Measurements from ENCODE around the gene PRELID2. TPM values are rescaled to one million over a fixed set of nuclear protein-coding genes. Genes with fewer than 3 reads are reported as not detected.
"Not testable (repeated sequence)": the region's sequence is repeated elsewhere in the genome, so short reads cannot be mapped to it uniquely, and the experiment has no call there.

Gene PRELID2
- total RNA-seq, 4 donors from 2014 or later, result 13.6 to 19.8 (median 17.3) TPM

DNA sequence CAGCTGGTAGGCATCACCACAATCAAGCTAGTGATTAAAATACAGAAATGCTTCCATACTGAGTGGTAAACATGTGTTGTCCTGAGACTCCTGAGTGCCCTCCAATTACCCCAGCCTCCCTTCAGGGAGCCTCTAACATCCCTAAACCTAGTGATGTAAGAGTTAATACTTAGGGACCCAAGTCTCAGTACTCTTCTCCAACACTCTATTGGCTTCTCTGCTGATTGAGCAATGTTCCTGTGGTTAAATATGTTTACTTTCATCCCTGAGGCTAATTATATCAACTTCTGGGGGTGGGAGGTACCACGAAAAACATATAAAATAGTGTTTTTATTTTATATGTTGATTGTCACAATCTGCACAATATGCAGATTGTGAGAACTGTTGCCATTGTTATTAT, 32.7 kb upstream of the PRELID2 start:
- Histone ChIP-seq H3K27ac (no peak overlapping the region), H3K4me1 (no peaks in the 10 kb centered on the region), H3K36me3 (no peaks in the 10 kb centered on the region), H3K27me3 (no peaks in the 10 kb centered on the region), H3K4me3 (no peak overlapping the region), H3K9me3 (no peaks in the 10 kb centered on the region)
- ATAC-seq, result no peak
- 33 to 47% methylated on average over 1 of the region's 1 CpG for WGBS, 2 donors (ENCODE audit: low coverage in 1 of 2)
- no peak for TF ChIP-seq EP300 (IDR thresholded peaks at IDR 0.05)
- TF ChIP-seq CTCF (IDR thresholded peaks at IDR 0.05), result no peak
- TF ChIP-seq POLR2A (IDR thresholded peaks at IDR 0.05), result no peak
- no peak for TF ChIP-seq POLR2AphosphoS5 (IDR thresholded peaks at IDR 0.05)

DNA sequence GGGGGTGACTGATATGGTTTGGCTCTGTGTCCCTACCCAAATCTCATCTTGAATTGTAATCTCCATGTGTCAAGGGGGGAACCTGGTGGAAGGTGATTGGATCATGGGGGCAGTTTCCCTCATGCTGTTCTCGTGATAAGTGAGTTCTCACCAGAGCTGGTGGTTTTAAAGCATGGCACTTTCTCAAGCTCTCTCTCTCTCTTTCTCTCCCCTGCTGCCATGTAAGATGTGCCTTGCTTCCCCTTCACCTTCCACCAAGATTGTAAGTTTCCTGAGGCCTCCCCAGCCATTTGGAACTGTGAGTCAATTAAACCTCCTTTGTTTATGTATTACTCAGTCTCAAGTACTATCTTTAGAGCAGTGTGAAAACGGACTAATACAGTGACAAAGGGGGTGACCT, 29.3 kb upstream of the PRELID2 start:
- ATAC-seq, H3K36me3 ChIP-seq, H3K4me3 ChIP-seq, H3K4me1 ChIP-seq, H3K27ac ChIP-seq, H3K9me3 ChIP-seq, H3K27me3 ChIP-seq: not testable (repeated sequence)
- 57 to 70% methylated on average over 2 of the region's 2 CpGs for WGBS, 2 donors (ENCODE audit: low coverage in 1 of 2)

DNA sequence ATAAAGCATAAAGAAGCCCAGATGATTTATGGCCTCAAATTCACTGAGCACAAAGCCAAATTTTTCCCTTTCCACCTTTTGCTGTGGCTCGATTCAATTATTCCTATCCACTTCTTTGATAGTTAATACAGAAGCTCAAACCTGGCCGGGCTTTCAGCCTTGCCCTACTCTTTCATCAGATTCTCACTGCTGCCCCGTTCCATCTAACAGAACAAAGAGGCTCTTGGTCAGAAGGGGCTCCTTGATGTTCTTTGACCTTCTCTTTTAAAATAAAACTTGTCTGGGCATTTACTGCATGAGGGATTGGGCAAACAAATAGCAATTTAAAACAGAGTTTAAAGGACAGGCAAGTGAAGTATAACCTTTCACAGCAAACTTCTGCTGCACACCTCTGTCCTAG, 27.9 kb upstream of the PRELID2 start:
- WGBS, 2 donors (ENCODE audit: low coverage in 1 of 2), result 85 to 89% methylated on average over 2 to 3 of the region's 3 CpGs

DNA sequence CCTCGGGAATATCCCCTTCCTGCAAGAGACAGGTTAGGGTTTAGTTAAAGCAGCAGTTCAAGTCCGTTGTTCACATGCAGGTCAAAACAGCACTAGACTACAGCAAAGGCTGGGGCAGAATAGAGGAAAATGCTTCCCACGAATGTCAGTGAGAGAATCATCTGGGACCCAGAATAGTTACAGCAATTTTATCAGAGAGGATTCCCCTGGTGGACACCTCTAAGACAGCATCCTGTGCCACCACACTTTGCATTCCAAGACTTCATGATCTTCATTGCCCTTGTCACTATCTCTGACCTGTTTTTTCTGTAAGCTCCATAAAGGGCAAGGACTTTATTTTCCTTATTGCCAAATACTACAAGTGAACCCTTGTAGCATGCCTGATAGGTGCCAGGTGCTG, 24.8 kb upstream of the PRELID2 start:
- no peak overlapping the region for H3K4me3 ChIP-seq

More for the DNA sequence above, 27.9 kb upstream of the PRELID2 start:
- Histone ChIP-seq H3K27ac (no peak overlapping the region), H3K9me3 (no peaks in the 10 kb centered on the region), H3K4me3 (no peak overlapping the region), H3K36me3 (no peaks in the 10 kb centered on the region), H3K27me3 (no peaks in the 10 kb centered on the region), H3K4me1 (no peaks in the 10 kb centered on the region)
- TF ChIP-seq POLR2A (IDR thresholded peaks at IDR 0.05) (no peak), POLR2AphosphoS5 (IDR thresholded peaks at IDR 0.05) (no peak), EP300 (IDR thresholded peaks at IDR 0.05) (no peak), CTCF (IDR thresholded peaks at IDR 0.05) (no peak)
- ATAC-seq, result no peak

DNA sequence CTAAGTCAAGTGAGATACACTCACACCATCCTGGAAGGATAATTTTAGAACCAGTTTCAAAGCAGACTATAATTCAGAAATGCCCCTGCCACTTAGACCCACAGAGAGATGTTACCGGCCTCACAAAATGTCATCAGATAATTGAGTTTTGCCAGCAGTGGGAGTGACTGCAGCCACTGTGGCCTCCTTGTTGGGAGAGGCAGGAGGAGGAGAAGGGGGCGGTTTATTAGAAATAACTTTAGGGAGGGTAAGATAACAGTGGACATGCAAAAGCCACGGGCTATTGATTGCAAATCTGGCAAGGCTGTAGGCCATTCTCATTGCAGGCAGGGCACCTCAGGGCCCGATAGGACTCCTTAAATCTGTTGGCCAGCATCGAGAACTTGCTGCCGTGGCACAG, 24.3 kb upstream of the PRELID2 start:
- Histone ChIP-seq H3K27ac (no peak overlapping the region), H3K4me1 (peaks cover 0 to 16% (median 0%) of the 10 kb centered on the region in 3 donors), H3K36me3 (no peaks in the 10 kb centered on the region), H3K4me3 (no peak overlapping the region), H3K9me3 (no peaks in the 10 kb centered on the region), H3K27me3 (no peaks in the 10 kb centered on the region)
- 59 to 91% methylated on average over 4 of the region's 6 CpGs for WGBS, 2 donors (ENCODE audit: low coverage in 1 of 2)
- TF ChIP-seq CTCF (IDR thresholded peaks at IDR 0.05), result no peak
- no peak for TF ChIP-seq POLR2A (IDR thresholded peaks at IDR 0.05)
- no peak for TF ChIP-seq EP300 (IDR thresholded peaks at IDR 0.05)
- no peak for TF ChIP-seq POLR2AphosphoS5 (IDR thresholded peaks at IDR 0.05)
- no peak for ATAC-seq

More for the DNA sequence above, 24.8 kb upstream of the PRELID2 start:
- no peaks in the 10 kb centered on the region for H3K27me3 ChIP-seq
- TF ChIP-seq POLR2AphosphoS5 (IDR thresholded peaks at IDR 0.05) (no peak), POLR2A (IDR thresholded peaks at IDR 0.05) (no peak), EP300 (IDR thresholded peaks at IDR 0.05) (no peak), CTCF (IDR thresholded peaks at IDR 0.05) (no peak)
- H3K4me1 ChIP-seq, result peaks cover 0 to 16% (median 0%) of the 10 kb centered on the region in 3 donors
- no peak overlapping the region for H3K27ac ChIP-seq
- no peak for ATAC-seq
- 68 to 90% methylated on average over 2 to 3 of the region's 3 CpGs for WGBS, 2 donors (ENCODE audit: low coverage in 1 of 2)
- no peaks in the 10 kb centered on the region for H3K9me3 ChIP-seq
- no peaks in the 10 kb centered on the region for H3K36me3 ChIP-seq

Data from gastroesophageal sphincter (tissue), 4 donors.